HK-2 (cell line): ENCODE data around the gene OSBPL2.

Experiments
- DNase-seq: peaks from one replicate; pipeline ENCODE4 v3.0.0-alpha.2; 2018; ENCODE audit not compliant: unreplicated experiment

Gene OSBPL2

DNA sequence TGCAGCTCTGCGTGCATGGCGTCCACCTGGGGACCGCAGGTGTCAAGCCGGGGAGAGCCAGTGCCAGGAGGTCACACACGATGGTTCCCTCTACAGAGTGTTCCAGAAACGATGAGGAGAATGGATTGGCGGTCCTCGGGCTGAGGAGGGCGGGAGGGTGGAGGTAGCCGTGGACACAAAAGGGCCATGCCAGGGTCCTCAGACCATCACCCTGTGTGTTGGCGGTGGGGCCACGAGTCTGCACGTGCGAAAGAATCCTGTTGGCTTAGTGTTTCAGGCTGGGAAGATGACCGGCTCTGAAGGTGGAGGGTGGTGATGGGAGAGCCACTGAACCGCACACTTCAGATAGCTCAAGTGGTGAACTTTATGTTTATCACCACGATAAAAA, 31.9 kb upstream of the OSBPL2 start:
- no peak for DNase-seq

DNA sequence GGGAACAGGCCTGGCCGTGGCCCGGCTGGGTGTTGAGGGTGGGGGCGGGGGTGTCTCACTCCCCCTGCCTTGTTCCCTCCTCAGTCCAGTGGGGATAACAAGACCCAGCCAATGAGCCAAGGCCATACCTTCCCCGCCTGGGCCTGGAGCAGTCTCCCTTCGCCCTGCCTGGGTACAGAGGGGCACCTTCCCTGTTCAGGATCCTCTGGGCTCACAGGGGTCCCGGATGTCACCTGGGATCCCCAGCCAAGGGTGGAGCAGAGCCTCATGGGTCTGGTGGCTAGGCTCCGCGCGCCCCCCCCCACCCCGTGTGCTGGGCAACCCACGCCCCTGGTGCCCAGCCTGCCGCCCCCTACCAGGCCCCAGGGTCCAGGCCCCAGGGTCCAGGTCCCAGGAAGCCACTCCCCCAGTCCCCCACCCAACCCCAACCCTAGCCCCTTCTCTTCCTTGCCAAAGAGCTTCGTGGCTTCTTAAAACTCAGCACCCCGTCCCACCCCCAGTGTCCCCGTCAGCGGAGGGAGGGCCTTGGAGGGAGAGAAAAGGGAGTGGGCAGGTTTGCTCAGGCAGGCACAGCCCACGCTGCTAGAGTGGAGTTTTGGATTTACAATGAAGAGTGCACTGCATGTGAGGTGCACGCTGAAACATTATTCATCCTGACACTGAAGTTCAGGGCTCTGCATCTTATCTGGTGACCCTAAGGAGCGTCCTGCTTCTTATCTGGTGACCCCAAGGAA, 30.1 kb upstream of the OSBPL2 start:
- DNase-seq: no peak

DNA sequence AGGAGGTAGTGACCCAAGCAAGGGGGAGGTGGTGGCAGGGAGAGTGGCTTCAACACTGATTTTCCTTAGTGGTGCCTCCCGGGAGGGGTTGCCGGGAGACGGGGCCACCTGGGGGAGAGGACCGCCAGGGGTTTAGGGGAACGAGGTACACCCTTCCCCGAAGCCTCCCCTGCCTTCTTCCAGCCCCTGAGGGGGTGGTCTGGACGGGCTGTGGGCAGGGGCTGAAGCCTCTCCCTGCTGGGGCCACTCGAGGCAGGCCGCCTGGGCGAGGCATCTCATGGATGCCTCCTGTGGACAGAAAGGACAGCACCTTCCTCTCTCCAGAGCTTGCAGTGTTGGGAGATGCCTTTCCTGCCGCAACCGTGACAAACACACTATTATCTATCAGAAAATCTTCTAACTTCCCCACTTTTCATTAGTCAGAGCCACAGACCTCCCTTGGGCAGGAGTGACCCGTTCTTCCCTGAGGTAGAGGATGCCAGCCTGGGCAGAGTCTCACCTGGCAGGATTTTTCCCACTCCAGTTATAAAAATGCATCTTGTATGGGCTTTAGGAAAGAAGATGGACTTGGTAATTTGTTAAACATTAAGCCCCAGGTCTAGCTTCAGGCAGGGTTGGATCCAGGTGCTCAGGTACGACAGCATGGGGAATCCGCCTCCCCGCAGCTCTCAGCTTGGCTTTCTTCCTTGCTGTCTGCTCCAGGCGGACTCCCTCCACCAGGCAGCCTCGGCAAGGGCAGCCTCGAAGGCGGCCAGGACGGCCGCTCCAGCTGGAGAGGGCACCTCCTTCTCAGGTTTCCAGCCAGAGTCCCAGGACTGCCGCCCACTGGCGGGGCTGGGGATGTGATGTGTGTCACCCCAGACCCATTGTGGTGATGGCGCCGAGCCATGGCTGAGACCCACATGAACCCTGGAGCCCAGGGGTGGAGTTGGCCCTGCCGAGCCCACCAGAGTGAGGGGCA, 29.2 kb upstream of the OSBPL2 start:
- DNase-seq: no peak

DNA sequence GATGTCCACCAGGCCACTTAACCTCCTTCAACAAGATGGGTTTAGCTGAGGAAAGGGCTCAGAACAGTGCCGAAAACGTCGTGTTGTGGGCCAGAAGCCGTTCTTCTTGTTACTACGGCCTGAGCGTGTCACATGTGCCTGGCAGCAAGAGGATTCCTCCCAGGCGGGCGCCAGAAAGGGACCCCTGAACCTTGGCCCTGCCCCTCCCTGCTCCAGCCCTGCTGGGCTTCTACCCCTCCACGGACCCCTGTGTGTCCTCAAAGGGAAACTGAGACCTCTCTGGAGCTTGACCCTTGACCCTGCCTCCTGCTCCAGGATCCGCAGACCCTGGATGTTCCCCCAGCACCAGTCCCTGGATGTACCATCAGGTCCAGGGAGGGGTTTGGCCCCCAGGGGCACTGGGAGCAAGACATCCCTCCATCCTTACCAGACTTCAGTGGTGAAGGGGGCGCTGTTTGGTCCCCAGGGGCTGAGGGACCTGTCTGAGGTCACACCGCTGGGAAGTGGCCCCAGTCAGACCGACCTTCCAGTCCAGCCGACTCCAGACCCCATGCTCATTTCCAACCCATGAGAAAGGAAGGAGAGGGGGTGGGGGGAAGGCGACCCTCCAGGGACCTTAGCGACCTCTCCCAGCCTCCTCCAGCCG, 28.3 kb upstream of the OSBPL2 start:
- no peak for DNase-seq

DNA sequence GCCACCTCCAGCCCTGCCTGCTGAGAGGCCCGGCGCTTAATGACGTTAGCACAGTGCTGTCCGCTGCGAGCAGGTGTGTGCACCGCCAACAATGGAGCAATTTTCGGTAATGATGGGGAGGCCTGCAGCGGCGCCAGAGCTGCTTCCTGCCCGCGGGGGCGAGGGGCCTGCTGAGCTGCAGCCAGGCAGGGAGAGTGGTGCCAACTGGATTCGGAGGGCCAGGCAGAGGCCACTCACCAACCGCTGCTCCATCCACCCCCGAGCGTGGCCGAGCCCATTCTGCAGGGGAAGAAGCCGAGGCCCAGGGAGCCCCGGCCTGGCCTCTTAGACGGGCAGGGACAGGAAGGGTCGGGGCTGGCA, 27.8 kb upstream of the OSBPL2 start:
- DNase-seq: no peak

DNA sequence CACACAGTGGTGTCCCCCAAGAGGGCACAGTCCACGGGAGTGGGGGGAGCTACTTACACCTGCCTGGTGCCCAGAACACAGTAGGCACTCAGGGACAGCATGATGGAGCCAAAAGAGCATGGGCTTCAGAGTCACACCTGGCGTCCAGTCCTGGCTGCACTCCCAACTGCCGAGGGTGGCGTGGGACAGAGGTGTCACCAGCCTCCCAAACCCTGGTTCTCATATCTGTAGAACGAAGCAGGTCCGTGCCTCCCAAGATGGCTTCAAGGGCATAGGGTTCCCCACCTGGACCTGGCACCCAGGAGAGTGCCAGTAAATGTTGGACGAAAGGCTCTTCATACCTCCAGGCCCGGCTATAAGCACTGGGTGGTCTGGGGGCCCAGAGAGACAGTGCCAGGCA, 27.1 kb upstream of the OSBPL2 start:
- no peak for DNase-seq

DNA sequence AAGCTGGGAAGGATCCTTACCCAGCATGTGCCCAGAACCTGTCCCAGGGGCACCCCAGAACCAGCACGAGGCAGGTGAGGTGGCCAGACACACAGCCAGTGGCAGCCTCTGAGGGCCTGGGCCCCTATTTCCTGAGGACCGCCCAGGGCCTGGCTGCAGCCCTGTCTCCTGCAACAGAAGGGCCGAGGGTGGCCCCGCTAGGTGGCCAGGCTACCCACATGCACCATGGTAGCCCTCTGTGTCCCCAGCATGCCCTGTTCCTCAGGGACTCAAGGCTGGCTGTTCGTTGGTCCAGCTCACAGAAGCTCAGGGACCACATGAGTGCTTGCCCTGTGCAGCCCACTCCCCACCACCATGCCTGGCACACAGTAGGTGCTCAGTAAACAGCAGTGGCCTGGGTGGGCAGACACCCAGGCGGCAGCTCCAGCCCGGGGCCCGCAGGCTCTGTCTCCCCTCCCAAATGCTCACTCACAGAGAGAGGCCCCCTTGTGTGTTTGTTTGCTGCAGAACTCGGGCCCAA, 26.5 kb upstream of the OSBPL2 start:
- DNase-seq: no peak

DNA sequence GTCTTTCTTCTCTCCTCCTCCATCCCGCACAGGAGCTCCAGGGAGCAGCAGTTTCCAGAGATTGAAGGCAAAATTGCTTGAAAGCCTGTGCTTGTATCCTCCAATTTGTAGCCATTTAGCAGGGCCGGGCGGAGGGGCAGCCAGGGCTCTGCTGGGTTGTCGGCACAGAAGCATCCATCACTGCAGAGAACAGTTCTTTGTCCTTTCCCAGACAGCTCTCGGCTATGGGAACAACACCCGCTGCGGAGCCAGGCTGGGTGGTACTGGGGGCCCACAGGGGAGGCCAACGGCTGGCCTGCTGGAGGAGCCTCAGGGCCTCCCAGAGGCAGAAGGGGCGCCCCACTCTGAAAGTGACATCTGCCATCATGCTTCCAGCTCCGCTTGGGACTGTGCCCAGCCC, 26.0 kb upstream of the OSBPL2 start:
- DNase-seq: no peak

DNA sequence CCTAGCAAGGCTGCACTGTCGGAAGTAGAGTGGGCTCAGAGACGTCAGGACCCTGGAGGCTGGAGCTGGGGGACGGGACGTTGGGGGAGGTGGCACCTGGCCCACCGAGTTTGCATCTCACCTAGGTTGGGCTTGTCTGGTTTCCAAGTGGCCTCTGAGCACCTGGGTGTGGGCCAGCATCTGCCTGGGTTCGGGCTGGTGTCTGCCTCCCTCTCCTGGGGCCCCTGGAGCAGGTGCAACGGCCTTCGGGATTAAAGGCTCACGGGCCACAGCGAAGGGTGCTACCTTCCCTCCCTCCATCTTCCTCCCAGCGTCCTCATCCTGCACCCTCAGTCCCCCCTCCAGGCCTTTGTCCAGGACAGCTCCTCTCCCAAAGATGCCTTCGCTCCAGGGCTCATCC, 24.3 kb upstream of the OSBPL2 start:
- no peak for DNase-seq

DNA sequence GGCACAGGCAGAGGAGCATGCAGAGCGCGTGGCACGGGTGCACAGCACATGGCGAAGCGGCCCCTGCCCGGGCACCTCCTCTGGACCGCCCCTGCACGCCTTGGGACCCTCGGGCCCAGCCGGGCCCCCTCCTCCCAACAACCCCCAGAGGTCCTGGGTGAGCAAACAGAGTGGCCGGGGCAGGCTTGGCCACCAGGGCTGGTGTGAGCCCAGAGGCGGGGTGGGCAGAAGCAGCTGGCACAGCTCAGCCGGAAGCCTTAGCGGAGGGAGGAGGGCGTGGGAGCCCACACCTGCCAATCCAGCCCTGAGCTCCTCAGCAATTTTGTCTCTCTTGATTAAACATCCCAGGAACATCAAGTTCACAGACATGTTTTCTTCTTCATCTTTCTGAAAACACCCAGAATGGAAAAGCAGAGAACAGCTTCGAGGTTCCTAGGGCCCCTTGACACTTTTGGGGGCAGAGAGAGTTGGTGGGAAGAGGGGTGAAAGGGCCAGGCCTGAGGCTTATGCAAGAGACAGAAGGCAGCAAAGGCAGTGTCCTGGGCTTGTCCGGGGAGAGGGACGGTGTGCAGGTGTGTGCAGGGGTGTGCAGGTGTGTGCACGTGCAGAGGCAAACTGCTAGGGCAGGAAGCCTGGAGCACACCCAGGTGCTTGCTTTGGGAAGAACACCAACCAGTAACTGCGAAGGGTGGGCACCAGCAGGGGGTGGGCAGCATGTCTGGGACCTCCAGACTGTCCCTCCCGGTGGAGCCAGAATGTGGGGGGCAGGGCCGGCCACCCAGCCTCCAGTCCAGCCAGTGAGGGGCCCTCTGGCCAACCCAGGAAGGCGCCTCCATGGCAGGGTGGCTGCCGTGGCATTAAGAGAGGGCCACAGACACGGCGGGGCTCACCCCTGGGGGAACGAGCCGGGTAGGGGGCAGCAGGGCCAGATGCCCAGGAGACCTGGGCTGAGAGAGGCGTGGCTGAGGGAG, 23.0 kb upstream of the OSBPL2 start:
- no peak for DNase-seq

DNA sequence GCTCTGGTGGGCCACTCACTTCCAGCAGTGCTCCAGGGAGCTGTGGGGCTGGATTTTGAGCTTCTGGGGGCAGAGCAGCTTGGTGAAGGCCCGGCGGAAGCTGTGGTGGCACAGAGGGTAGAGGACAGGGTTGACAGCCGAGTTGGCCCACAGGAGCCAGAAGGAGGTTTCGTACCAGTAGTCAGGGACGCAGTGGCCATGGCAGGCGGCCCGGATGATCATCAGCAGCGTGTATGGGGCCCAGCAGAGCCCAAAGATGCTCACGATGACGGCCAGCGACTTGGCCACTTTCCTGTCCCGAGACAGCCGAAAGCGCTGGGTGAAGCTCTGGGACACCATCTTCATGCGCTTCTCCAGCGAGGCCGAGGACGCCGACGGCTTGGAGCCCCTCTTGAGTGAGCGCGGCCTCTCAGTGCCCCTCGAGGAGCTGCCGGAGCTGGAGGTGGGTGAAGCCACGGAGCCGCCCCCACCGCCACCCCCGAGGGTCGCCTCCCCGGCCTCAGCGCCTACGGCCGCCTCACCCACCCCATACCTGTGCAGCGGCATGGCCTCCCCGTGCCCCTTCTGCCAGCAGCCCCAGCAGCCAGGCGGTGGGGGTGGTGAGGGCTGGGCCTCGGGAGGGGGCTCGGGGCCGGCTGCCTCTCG, 22.2 kb upstream of the OSBPL2 start:
- DNase-seq: no peak

DNA sequence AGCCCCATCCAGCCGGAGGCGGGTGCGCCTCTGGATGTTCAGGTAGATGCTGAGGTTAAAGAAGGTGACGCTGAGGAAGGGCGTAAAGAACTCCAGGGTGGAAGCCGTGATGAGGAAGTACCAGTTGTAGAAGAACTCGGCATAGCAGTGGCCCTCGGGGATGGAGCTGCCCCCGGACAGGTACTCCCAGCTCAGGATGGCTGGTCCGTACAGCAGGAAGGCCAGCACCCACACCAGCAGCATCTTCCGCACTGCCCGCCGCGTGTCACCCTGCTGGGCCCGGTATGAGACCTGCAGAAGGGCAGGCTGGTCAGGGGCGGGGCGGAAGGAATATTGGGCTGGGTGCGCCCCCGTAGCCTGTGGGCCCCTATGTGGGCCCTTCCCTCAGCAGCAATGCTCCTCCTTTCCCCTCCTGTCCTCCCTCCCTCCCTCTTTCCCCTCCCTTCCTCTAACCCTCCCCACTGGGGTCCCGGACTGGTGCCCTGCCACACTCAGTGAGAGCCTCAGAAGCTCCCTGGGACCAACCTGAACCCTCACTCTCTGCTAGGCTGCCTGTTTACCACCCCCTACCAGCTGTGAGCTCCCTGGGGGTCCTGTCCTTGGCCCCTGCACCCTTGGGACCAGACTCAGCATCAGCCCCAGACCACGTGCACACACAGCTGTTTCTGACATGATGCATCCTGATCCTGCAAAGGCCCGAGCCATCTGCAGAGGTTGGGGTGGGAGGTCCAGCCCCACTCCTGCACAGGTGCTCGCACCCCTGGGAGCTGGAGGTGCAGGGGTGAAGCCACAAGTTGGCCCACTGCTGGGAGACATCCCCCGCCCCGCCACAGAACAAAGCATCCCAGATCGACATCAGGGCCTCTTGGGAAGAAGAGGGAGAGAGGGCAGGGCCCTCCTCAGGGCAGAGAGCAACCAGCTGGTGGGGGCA, 21.4 kb upstream of the OSBPL2 start:
- no peak for DNase-seq

DNA sequence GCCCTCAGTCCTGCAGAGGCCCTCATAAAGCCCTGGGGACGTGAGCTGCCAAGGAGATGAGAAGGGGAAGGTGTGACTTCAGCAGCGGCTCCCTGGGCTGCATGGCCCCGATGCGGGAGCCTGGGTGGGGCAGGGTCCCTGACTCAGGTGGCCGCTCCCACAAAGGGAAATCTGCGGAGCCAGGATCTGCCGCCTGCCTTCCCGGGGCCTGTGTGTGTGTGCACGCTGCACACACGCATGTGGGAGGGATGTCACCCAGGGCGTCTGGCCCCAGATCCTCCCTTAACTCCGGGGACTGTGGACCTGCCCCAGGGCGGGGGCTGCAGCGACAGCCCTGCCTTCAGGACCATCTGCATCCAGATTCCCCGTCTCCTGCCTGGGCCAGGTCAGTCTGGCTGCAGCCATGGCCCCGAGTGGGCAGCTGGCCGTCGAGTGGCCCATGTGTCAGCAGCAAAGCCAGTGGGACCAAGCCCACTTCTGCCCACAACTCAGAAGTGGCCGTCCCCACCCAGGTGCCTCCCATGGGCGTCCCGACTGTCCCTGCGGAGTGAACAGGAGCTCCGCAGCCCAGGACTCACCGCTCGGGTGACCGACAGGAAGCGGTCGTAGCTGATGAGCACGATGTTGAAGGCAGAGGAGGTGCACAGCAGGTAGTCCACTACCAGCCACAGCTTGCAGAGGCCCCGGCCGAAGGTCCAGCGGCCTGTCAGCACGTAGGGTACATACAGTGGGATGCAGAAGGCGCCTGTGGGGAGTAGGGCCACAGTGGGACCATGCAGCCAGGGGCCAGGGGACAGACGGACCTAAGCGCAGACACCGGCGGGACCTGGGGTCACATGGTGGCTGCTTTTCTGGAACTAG, 20.2 kb upstream of the OSBPL2 start:
- no peak for DNase-seq

DNA sequence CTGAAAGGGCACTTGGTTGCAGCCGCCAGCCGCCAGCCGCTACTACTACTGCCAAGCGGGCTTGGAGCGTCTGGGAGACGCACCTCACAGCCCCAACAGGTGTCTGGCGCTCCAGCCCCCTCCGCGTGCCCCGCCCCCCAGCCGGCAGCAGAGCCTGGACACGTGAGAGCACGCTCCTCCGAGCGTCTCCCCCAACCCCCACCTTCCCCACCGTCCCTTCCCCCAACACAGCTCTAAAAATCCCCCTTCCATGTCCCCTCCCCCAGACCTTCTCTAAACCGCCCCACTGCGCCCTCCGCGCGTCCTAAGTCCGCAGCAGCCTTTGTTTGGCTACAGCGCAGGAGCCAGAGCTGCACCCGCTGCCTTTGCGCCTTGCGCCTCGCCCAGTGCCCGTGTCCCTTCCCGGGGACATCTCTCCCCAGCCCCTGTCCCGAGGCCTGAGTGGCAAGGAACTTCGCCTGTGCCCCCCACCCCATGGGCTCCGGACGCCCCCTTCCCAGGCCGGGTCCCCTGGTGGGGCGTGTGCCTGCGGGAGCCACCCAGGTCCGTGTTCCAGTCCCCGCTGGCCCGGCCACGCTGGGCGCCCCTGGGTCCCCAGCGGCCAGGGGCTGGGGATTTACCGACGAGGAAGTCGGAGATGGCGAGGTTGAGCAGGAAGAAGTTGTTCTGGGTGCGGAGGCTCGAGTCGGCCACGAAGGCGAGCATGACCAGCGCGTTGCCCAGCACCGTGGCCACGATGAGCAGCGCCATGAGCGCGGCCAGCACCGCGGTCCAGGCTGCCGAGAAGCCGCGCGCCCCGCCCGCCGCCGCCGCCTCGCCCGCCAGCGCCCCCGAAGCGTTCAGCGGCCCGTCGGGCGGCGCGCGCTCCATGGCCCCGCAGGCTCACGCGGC, 19.0 kb upstream of the OSBPL2 start:
- DNase-seq: no peak

DNA sequence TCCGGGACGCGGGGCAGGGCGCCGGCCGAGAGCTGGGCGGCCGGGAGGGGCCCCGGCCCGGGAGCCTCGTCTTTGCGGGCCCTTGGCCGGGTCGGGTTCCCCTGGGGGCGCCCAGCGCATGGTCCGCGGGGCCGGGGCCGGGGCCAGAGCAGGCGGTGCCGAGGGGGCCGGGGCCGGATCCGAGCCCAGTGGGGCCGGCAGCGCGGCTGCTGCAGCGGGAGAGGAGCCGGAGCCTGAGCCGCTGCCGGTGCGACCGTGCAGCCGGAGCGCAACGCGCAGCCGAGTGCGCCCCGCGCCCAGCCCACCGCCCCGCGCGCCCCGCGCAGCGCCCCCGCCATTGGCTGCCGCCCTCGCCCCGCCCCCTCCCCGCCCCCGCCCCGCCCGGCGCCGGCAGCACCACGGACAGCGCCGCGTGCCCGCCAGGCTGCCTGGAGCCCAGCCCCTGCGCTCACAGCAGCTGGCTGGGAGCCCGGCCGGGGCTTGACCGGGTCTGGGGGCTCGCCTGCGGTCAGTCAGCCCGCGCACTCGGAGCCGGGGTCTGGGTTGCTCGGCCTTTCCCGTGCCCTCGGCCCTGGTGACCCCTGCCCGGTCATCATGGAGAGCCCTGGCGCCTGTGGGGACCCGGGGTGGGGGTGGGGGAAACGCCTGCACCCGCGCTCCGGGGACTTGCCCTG, 18.2 kb upstream of the OSBPL2 start, which contains the start of gene HRH3:
HRH3 (minus strand) TSS at position 287 of the 674 bp plus-strand sequence. CDS start 308 bp downstream, outside the sequence.
- peak; percentile 67 for DNase-seq

DNA sequence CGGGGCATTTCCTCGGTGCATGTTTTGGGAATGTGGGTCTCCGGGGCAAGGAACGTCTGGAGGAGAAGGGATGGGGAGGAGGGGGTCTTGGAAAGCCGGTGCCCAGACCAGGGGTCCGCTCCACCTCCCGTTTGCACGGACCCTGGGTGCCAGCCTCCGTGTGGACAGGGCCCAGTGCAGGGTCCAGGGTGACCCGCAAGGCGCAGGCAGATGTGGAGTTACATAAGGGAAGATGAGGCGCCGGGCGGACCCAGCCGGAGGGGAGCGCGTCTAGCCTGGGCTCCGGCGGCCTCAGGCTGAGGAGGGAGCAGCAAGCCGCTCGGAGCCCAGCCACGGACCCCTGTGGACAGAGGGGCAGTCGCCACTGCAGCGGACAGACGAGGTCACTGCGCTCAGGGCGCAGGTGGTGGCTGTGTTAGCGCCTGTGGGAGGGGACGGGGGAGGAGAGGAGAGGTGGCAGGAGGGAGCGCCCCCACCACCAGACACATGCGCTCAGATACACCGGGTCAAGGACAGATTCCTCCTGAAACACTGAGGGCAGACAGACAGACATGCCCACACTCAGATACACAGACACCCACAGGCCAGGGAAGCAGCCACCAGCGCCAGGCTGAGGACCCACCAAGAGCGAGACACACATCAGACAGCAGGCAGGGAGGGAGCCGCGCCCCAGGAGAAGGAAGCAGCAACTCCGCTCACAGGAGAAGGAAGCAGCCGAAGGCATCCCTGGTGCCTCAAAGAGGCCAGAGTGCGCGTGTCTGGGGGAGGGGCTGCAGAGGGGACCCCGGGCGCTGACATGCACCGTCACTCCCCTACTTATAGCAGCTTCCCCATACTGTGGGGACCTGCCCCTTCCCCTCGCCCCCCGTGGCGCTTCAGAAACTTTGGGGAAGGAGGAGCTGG, 17.4 kb upstream of the OSBPL2 start:
- DNase-seq: no peak
